K562 (cell line): ENCODE measurements around the gene SHC1. TPM values are rescaled to one million over a fixed set of nuclear protein-coding genes. Genes with fewer than 3 reads are reported as not detected.

Source experiments
- BCLAF1 ChIP-seq, 2 experiments: fragments of 450-650 bp in 1 of 2; IDR thresholded peaks; 2 replicates each; pipeline ENCODE4 v1.6.1; 2011 to 2017; ENCODE audit warnings: low read depth in 2 of 2, antibody characterized with exemption in 1 of 2, borderline replicate concordance in 1 of 2, low read length in 1 of 2, mild to moderate bottlenecking in 1 of 2, mixed read lengths in 1 of 2; ENCODE audit not compliant: control insufficient read depth in 1 of 2
- CEBPZ ChIP-seq: fragments of 150-350 bp; IDR thresholded peaks from 2 replicates; pipeline ENCODE4 v1.6.1; 2014; ENCODE audit warnings: low read depth, mild to moderate bottlenecking, low read length, borderline replicate concordance
- ELF4 ChIP-seq: fragments of 450-650 bp; formaldehyde crosslinking; IDR thresholded peaks from 2 replicates; pipeline ENCODE4 v1.4.0; 2022; ENCODE audit warnings: missing genetic modification characterization
- HCFC1 ChIP-seq: IDR thresholded peaks from 2 replicates; pipeline ENCODE4 v1.6.1; 2012; ENCODE audit warnings: low read depth, low read length, improper control_type of control experiment
- MAFG ChIP-seq: fragments of 450-650 bp; conservative IDR thresholded peaks from 2 replicates; pipeline ENCODE4 v1.6.1; 2016; ENCODE audit warnings: missing genetic modification characterization, missing compliant biosample characterization
- MLX ChIP-seq, 2 experiments: fragments of 450-650 bp in 1 of 2; sonication (generic) in 1 of 2; formaldehyde crosslinking; conservative IDR thresholded peaks; 2 replicates each; pipeline versions ENCODE4 v1.4.0 to v1.8.1; 2020 to 2022; ENCODE audit warnings: mild to moderate bottlenecking in 1 of 2, missing genetic modification reagents in 1 of 2
- REST ChIP-seq, 2 experiments: fragments of 450-650 bp; formaldehyde crosslinking in 1 of 2; IDR thresholded peaks; 2 replicates each; pipeline versions ENCODE4 v1.4.0 to v1.6.1; 2014 to 2020; ENCODE audit warnings: mild to moderate bottlenecking in 2 of 2, borderline replicate concordance in 1 of 2, low read depth in 1 of 2
- polyA plus RNA-seq, 8 experiments: library from polyadenylated mRNA; depleted of rRNA in 4 of 8; stranded (reverse) in 5 of 8; unstranded in 3 of 8; fragments of >200 nt; fragmentation: Nextera tagmentation in 2 of 8; fragmentation: Illumina TruSeq in 1 of 8; extraction: Ambion mirVana in 2 of 8; extraction: Trizol in 1 of 8; gene quantifications; 2 replicates each; pipeline versions ENCODE4 v1.2.1 to v1.2.3, GENCODE V29; 2011 to 2014; ENCODE audit warnings: inconsistent platforms in 1 of 8, missing spikeins in 1 of 8
- total RNA-seq, 7 experiments: library from RNA; depleted of rRNA in 6 of 7; stranded (reverse); fragments of >200 nt in 6 of 7; fragmentation: Illumina TruSeq in 2 of 7; extraction: Trizol in 2 of 7; gene quantifications; 2 replicates each; pipeline versions ENCODE4 v1.2.1 to v1.2.3, GENCODE V29; 2011 to 2021; ENCODE audit warnings: low replicate concordance in 1 of 7

SHC1 gene
- total and polyA plus RNA-seq, 9 of the 15 experiments (the other 6 are each of a cell fraction or from before 2014, with no cell fraction given): 4.1 to 113 (median 51.9) TPM

GRCh38 chr1:155017041-155017945 is 46.7 kb upstream of the SHC1 start (continued):
- TF ChIP-seq REST (IDR thresholded peaks at IDR 0.05; ENCODE audit: borderline replicate concordance) (peak; percentile 91), REST (CRISPR knock-in tag; IDR thresholded peaks at IDR 0.05; ENCODE audit: low read depth) (peak; percentile 33; the same call in 1 of the 2 replicates), MAFG (tag) (no peak), CEBPZ (no peak), HCFC1 (peak; percentile 51), ELF4 (CRISPR knock-in tag) (peak; percentile 90), BCLAF1 (IDR thresholded peaks at IDR 0.05; ENCODE audit: borderline replicate concordance in 1 of 2, control insufficient read depth in 1 of 2, low read depth in 2 of 2, low read length in 1 of 2) (peak in 1 of 2 experiments; percentile 61; a peak in 1 of 4 replicates), MLX (CRISPR knock-in tag; conservative IDR thresholded peaks at IDR 0.05) (0 out of 4 replicates have a peak, but pooled peaks of 1 of the 2 experiments have one; percentile 28)
